MCF 10A (cell line): ENCODE results near the gene COX6A2. TPM values are rescaled to one million over a fixed set of nuclear protein-coding genes. Genes with fewer than 3 reads are reported as not detected.

Experiments used
- Bru-seq: library from RNA; stranded (reverse); fragments of 400-500 nt; gene quantifications from one replicate; lab custom pipeline; 2021; lab: Mats Ljungman, UMichigan
- BruChase-seq, 2 experiments: library from RNA; stranded (reverse); fragments of 400-500 nt; gene quantifications; one replicate each; lab custom pipeline; 2021; lab: Mats Ljungman, UMichigan
- BruUV-seq: library from RNA; stranded (reverse); fragments of 400-500 nt; replicated peaks from 2 replicates; lab custom pipeline; 2021; lab: Mats Ljungman, UMichigan
- CTCF ChIA-PET: fragments of 300-600 bp; sonication (Branson Sonifier 250); formaldehyde crosslinking; extraction: SDS; loops from one replicate; lab custom pipeline; 2021; ENCODE audit warnings: antibody characterized with exemption, inconsistent platforms; lab: Yijun Ruan, JAX
- POLR2A ChIA-PET: fragments of 300-600, 350-650 bp; sonication (Branson Sonifier 250); formaldehyde crosslinking; extraction: SDS; loops from one replicate; lab custom pipeline; 2020; ENCODE audit warnings: antibody characterized with exemption, inconsistent platforms; lab: Yijun Ruan, JAX
- DNase-seq: peaks from one replicate; pipeline ENCODE4 v3.0.0-alpha.2; 2018; ENCODE audit not compliant: unreplicated experiment
- H3K27ac Mint-ChIP-seq: one replicate; pipeline ENCODE4 v1.8.0; 2022; ENCODE audit warnings: mild to moderate bottlenecking, low read depth, mixed read lengths; ENCODE audit not compliant: unreplicated experiment
- H3K27me3 Mint-ChIP-seq: one replicate; pipeline ENCODE4 v1.8.0; 2022; ENCODE audit warnings: mixed read lengths; ENCODE audit not compliant: insufficient read depth, unreplicated experiment
- H3K36me3 Mint-ChIP-seq: one replicate; pipeline ENCODE4 v1.8.0; 2022; ENCODE audit warnings: mild to moderate bottlenecking, moderate library complexity, mixed read lengths; ENCODE audit not compliant: insufficient read depth, unreplicated experiment
- H3K4me1 Mint-ChIP-seq: one replicate; pipeline ENCODE4 v1.8.0; 2022; ENCODE audit warnings: mixed read lengths; ENCODE audit not compliant: insufficient read depth, unreplicated experiment
- H3K4me3 Mint-ChIP-seq: one replicate; pipeline ENCODE4 v1.8.0; 2022; ENCODE audit warnings: mild to moderate bottlenecking, moderate library complexity, mixed read lengths; ENCODE audit not compliant: unreplicated experiment
- H3K9me3 Mint-ChIP-seq: one replicate; pipeline ENCODE4 v1.8.0; 2022; ENCODE audit warnings: mixed read lengths; ENCODE audit not compliant: unreplicated experiment
- intact Hi-C: fragments of 100-400 bp; cut with micrococcal nuclease; formaldehyde crosslinking; loops from 2 replicates; pipeline ENCODE4 v1.14.1; 2022
- long read RNA-seq: library from polyadenylated mRNA; stranded (forward); transcript quantifications from one replicate; pipeline ENCODE4 v2.0.0, GENCODE V29; 2022
- total RNA-seq: library from RNA; stranded (reverse); gene quantifications from 2 replicates; pipeline ENCODE4 v1.2.3, GENCODE V29; 2022
- TF ChIP-seq, protein P1 (sequence below): fragments of 200-600 bp; IDR thresholded peaks from one replicate; pipeline ENCODE4 v1.8.0; 2022; ENCODE audit warnings: antibody characterized with exemption, mild to moderate bottlenecking; ENCODE audit not compliant: unreplicated experiment

Gene COX6A2
- total RNA-seq, result not detected in 2 replicates
- not detected for Bru-seq, nascent RNA
- BruChase-seq, experiment 1, labeled RNA remaining after a 6-hour chase, result percentile 25 among the genes with signal in this experiment
- BruChase-seq, experiment 2, labeled RNA remaining after a 2-hour chase, result not detected
- long read RNA-seq, result 0 reads

- intact Hi-C loops, result no loop called here
- CTCF ChIA-PET, result interaction anchor here (0.9 kb wide), 1 partner anchor 268 kb away, joined by 3 read pairs; no protein-coding TSS in a partner anchor
- POLR2A ChIA-PET, result interaction anchor here (0.7 to 3.1 kb wide), 4 partner anchors 25 to 80 kb away, joined by 3 to 27 read pairs (median 3); partner anchors contain the start of gene RUSF1
- no peak for DNase-seq
- H3K9me3 Mint-ChIP-seq, result no peaks in the 10 kb centered on the region
- TF ChIP-seq, protein P1, sequence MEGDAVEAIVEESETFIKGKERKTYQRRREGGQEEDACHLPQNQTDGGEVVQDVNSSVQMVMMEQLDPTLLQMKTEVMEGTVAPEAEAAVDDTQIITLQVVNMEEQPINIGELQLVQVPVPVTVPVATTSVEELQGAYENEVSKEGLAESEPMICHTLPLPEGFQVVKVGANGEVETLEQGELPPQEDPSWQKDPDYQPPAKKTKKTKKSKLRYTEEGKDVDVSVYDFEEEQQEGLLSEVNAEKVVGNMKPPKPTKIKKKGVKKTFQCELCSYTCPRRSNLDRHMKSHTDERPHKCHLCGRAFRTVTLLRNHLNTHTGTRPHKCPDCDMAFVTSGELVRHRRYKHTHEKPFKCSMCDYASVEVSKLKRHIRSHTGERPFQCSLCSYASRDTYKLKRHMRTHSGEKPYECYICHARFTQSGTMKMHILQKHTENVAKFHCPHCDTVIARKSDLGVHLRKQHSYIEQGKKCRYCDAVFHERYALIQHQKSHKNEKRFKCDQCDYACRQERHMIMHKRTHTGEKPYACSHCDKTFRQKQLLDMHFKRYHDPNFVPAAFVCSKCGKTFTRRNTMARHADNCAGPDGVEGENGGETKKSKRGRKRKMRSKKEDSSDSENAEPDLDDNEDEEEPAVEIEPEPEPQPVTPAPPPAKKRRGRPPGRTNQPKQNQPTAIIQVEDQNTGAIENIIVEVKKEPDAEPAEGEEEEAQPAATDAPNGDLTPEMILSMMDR, result no peak
- no peak within 1 kb of the TSS for H3K4me3 Mint-ChIP-seq
- BruUV-seq, result no TSS peak
- peaks cover 7% of the 10 kb centered on the region for H3K36me3 Mint-ChIP-seq
- no peak within 1 kb of the TSS for H3K27ac Mint-ChIP-seq
- H3K4me1 Mint-ChIP-seq, result no peaks in the 10 kb centered on the region
- no peaks in the 10 kb centered on the region for H3K27me3 Mint-ChIP-seq
Observed at GRCh38 chr16:31428279-31428597, at the start of gene COX6A2. Gene COX6A2 (minus strand): TSS chr16:31428360. CDS start chr16:31428325, 35 bp downstream.

- TF ChIP-seq, protein P1, result no peak
- CTCF ChIA-PET, result interaction anchor here (0.7 to 1.6 kb wide), 2 partner anchors 21 to 256 kb away, joined by 3 to 4 read pairs; no protein-coding TSS in a partner anchor
- H3K27ac Mint-ChIP-seq, result no peak overlapping the region
- no TSS peak for BruUV-seq
- no peak for DNase-seq
- peaks cover 13% of the 10 kb centered on the region for H3K27me3 Mint-ChIP-seq
- intact Hi-C loops, result no loop called here
- no peaks in the 10 kb centered on the region for H3K9me3 Mint-ChIP-seq
- H3K4me3 Mint-ChIP-seq, result no peak overlapping the region
- POLR2A ChIA-PET, result no interaction called here
- H3K36me3 Mint-ChIP-seq, result peaks cover 11% of the 10 kb centered on the region
- peaks cover 10% of the 10 kb centered on the region for H3K4me1 Mint-ChIP-seq
Observed at GRCh38 chr16:31477220-31478216, 49.4 kb upstream of the COX6A2 start.

DNA sequence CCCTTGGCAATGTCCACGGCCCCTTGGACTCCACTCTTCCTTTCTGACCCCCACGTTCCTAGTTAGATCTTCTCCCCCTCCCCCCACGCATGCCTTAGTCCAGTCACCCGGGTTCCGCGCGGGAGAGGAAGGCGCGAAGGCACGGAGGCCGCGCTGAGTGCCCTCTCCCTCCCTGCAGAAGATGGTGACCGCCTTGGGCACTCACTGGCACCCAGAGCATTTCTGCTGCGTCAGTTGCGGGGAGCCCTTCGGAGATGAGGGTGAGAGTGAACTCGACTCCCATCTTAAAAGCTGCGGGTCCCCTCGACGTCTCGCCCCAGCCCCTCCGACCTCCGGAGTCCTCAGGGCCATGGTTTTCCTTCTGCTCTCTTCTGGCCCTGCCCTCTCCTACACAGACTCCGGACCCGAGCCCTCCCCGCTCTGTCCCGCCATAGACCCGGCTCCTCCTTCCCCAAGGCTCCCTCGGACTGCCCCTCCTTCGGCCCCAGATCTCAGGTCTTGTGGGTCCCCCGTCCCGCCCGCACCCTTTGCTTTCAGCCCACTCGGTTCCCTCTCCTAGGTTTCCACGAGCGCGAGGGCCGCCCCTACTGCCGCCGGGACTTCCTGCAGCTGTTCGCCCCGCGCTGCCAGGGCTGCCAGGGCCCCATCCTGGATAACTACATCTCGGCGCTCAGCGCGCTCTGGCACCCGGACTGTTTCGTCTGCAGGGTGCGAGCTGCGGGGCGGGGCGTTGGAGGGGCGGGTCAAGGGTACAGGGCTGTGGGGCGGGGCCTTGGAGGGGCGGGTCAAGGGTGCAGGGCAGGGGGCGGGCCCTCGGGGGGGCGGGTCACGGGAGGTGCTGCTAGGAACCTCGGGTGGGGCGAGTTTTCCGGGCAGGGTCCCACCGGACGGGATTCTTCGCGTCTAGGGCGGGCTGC, 48.4 kb upstream of the COX6A2 start:
- H3K4me3 Mint-ChIP-seq, result no peak overlapping the region
- peaks cover 13% of the 10 kb centered on the region for H3K27me3 Mint-ChIP-seq
- no peak for DNase-seq
- intact Hi-C loops, result no loop called here
- H3K4me1 Mint-ChIP-seq, result peaks cover 15% of the 10 kb centered on the region
- no peaks in the 10 kb centered on the region for H3K9me3 Mint-ChIP-seq
- peaks cover 11% of the 10 kb centered on the region for H3K36me3 Mint-ChIP-seq
- CTCF ChIA-PET, result interaction anchor here (0.5 kb wide), 1 partner anchor 824 kb away, joined by 3 read pairs; no protein-coding TSS in a partner anchor
- no TSS peak for BruUV-seq
- no peak overlapping the region for H3K27ac Mint-ChIP-seq
- TF ChIP-seq, protein P1, result no peak
- POLR2A ChIA-PET, result no interaction called here
